HG03103 (cell line): ENCODE data around the gene ADAMTS19.

ENCODE experiments used
- ATAC-seq: cut with Tn5 transposase; IDR thresholded peaks from one replicate; pipeline ENCODE4 v1.9.1; 2021; ENCODE audit warnings: low read depth; ENCODE audit not compliant: unreplicated experiment

The ADAMTS19 gene

DNA sequence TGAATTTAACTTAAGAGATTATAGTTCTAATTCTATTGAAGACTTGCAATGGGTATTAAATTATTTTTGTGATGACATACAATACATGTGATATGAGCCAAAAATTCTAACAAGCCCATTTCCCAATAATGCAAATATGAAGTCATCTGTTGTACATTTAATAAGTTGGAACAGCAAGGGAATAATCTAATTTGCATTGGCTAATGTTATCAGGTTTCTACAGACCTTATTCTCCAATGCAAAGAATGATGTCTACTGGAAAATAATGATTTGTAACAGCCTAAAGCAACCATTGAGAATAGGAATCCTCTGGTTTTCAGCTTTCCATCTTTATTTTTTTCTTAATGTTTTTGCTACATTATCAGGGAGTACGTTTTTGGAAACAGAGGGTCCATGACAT is 198.7 kb downstream of the ADAMTS19 start:
- ATAC-seq, result no peak

DNA sequence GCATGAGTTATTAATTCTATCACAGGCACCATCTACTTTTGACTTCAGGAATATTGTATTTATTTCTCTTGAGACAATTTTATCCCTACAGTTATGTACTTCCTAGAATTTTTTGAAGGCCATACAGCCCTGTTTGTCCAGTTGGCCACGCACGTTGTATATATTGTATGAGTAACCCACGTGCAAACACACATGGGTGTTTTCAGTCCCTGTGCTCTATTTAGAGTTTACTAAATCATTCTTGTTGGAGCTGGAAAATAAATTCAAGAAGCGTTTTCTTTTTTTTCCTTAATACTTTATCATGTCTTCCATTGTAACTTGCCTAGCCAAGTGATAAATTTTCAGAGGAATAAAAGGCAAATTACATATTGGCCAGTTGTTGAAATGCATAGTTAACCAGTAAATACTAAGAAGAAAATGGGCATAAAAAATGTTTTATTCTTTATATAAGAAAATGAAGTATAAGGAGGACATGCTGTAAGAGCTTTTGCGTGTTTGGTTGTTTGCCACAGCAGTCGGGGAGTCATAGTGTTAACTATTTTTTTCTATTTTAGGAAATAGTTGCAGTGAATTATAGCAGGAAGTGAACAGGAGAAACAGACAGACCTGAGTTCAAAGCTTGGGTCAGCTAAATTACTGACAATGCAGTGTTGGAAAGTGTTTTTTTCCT is 201.4 kb downstream of the ADAMTS19 start:
- no peak for ATAC-seq

GRCh38 chr5:129664336-129664937 is 204.3 kb downstream of the ADAMTS19 start:
- peak; percentile 78 for ATAC-seq

- ATAC-seq, result no peak
Measured at GRCh38 chr5:129670957-129671500, 210.9 kb downstream of the ADAMTS19 start.

DNA sequence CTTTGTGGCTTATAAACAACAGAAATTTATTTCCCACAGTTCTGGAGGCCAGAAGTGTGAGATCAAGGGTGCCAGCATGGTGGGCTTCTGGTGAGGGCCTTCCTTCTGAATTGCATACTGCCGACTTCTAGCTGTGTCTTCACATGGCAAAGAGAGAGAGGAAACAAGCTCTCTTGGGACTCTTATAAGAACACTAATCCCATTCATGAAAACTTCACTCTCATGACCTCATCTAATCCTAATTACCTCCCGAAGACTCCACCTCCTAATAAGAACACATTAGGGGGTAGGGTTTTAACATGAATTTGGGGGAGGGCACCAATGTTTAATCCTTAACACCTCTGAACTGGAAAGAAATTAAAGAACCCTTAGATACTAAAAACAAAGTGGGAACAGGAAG is 211.9 kb downstream of the ADAMTS19 start:
- no peak for ATAC-seq

DNA sequence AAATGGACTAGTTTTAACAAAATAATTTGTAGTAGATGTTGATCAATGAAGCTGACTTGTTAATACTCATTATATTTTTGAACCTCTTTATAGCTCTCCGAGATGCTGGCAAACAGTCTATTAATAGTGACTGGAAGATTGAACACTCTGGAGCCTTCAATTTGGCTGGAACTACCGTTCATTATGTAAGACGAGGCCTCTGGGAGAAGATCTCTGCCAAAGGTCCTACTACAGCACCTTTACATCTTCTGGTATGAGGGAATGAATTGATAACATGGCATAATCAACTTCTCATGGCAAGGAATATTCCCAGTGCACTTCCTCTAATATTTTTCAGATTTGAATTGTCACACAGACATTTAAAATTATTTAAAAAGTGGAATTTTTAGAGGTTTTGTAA is 219.6 kb downstream of the ADAMTS19 start:
- no peak for ATAC-seq

DNA sequence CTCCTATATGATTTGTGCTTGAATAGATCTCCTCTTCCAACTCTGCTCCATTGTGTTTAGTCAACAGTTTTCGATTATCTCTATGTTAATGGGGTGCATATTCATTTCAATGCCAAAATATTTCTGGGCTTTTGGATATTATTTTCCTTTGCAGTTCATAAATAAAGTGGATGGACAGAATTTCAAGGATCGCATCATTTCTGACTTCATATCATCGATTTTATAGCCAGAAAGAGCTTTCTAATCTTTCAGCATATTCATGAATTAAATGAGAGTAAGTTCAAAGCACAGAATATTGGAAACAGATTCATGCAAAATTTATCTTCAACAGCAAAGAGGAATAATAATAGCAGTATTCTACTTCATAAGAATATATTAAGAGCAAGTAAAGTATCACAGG is 227.8 kb downstream of the ADAMTS19 start:
- no peak for ATAC-seq

DNA sequence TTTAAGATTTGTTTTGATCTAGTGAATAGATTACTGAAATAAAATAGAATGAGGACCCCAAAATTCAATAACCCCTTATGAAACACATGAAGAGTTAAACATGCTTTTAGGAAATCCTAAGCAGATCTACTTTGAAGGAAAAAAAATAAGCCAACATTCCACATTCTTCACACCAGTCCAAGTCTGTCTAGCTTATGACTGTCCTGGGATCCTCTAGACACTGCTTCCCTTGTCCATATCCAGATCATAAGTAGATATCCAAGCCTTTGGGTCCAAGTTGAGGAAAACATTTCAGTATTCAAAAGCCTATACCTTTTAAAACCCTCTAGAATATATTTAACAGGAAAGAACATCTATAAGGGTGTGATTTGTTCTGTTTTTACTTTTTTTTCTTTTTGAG is 228.9 kb downstream of the ADAMTS19 start:
- ATAC-seq, result no peak

- no peak for ATAC-seq
Measured at GRCh38 chr5:129691220-129691619, 231.1 kb downstream of the ADAMTS19 start.

DNA sequence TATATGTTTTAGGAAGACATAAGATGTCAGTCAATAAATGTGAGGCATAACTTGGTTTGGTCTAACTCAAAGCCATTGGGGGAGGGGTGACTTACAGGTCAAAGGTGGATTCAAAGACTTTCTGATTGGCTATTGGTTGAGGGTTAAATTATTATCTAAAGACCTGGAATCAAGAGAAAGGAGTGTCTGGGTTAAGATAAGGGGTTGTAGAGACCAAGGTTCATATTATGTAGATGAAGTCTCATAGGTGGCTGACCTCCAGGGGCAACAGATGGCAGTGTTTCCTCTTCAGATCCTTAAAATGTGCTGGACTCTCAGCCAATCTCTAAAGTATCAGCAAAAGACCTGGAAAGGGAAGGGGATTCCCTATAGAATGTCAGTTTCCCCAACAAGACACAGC is 236.5 kb downstream of the ADAMTS19 start:
- no peak for ATAC-seq

- no peak for ATAC-seq
Measured at GRCh38 chr5:129698661-129699060, 238.6 kb downstream of the ADAMTS19 start.

GRCh38 chr5:129716235-129716634 is 256.1 kb downstream of the ADAMTS19 start:
- no peak for ATAC-seq

- ATAC-seq, result no peak
Measured at GRCh38 chr5:129716651-129717050, 256.6 kb downstream of the ADAMTS19 start.

GRCh38 chr5:129717751-129718310 is 257.7 kb downstream of the ADAMTS19 start:
- no peak for ATAC-seq

GRCh38 chr5:129718471-129719090 is 258.5 kb downstream of the ADAMTS19 start:
- no peak for ATAC-seq

- ATAC-seq, result no peak
Measured at GRCh38 chr5:129724222-129724621, 264.1 kb downstream of the ADAMTS19 start.

DNA sequence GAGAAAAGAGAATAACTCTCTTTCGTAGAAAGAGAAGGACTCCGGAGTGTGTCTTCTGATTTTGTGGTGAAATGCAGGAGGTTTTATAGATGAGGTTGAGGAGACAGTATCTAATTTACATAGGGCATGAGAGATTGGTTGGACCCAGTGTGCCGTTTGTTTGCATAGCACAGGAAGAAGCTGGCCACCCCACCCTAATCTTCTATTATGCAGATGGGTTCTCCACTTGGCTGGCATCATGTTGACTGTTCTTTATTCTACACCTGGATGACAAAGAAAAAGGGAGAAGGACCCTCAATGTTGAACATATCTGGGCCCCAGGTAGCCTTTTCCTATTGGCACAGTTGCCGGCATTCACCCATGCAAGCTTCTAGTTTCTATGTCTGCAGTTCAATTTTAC is 264.5 kb downstream of the ADAMTS19 start:
- no peak for ATAC-seq

DNA sequence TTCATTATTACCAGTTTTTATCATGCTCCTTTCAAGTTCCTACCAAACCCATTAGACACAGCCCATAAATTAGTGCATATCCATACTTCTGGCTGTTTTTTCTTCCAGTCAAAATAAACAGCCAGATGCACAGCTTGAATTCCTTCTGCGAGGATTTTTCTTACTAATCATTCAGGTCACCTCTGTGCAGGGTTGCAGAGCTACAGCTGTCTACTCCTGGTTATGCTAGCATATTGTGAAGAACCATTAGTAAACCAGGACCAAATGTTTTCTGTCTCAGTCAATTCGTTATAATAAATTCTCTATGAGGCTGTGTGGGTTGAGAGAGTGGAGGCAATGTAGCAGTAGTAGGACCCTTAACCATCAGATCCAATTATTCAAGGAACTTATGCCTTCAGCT is 279.7 kb downstream of the ADAMTS19 start:
- ATAC-seq, result no peak

GRCh38 chr5:129743541-129744187 is 283.6 kb downstream of the ADAMTS19 start:
- no peak for ATAC-seq

- ATAC-seq, result no peak
Measured at GRCh38 chr5:129745997-129746396, 285.9 kb downstream of the ADAMTS19 start.

GRCh38 chr5:129746876-129747275 is 286.8 kb downstream of the ADAMTS19 start:
- no peak for ATAC-seq
